GM19452 (cell line): ENCODE data around the gene STAB2.
"Not testable (repeated sequence)": the region's sequence is repeated elsewhere in the genome, so short reads cannot be mapped to it uniquely, and the experiment has no call there.

Source experiments
- ATAC-seq: cut with Tn5 transposase; IDR thresholded peaks from one replicate; pipeline ENCODE4 v1.9.1; 2021; ENCODE audit not compliant: unreplicated experiment

The STAB2 gene

GRCh38 chr12:103642240-103642864 lies 55.3 kb downstream of the STAB2 start:
- ATAC-seq: no peak

- no peak for ATAC-seq
Observed at GRCh38 chr12:103645202-103645601, 58.1 kb downstream of the STAB2 start.

GRCh38 chr12:103647267-103647666 lies 60.2 kb downstream of the STAB2 start:
- ATAC-seq: no peak

- no peak for ATAC-seq
Observed at GRCh38 chr12:103652808-103653207, 65.7 kb downstream of the STAB2 start.

- not testable (repeated sequence) for ATAC-seq
Observed at GRCh38 chr12:103653568-103654173, 66.6 kb downstream of the STAB2 start.

GRCh38 chr12:103654816-103655215 lies 67.7 kb downstream of the STAB2 start:
- no peak for ATAC-seq

- no peak for ATAC-seq
Observed at GRCh38 chr12:103656291-103656690, 69.2 kb downstream of the STAB2 start.

- no peak for ATAC-seq
Observed at GRCh38 chr12:103657331-103657730, 70.3 kb downstream of the STAB2 start.

GRCh38 chr12:103664626-103665025 lies 77.6 kb downstream of the STAB2 start:
- no peak for ATAC-seq

GRCh38 chr12:103665971-103666370 lies 78.9 kb downstream of the STAB2 start:
- no peak for ATAC-seq

- ATAC-seq: no peak
Observed at GRCh38 chr12:103667125-103667524, 80.1 kb downstream of the STAB2 start.

- no peak for ATAC-seq
Observed at GRCh38 chr12:103668520-103668919, 81.4 kb downstream of the STAB2 start.

GRCh38 chr12:103671367-103671766 lies 84.3 kb downstream of the STAB2 start:
- no peak for ATAC-seq

- ATAC-seq: no peak
Observed at GRCh38 chr12:103672401-103673119, 85.5 kb downstream of the STAB2 start.

- ATAC-seq: no peak
Observed at GRCh38 chr12:103673487-103673886, 86.4 kb downstream of the STAB2 start.

GRCh38 chr12:103673891-103674375 lies 86.9 kb downstream of the STAB2 start:
- ATAC-seq: no peak

- ATAC-seq: no peak
Observed at GRCh38 chr12:103676893-103677292, 89.8 kb downstream of the STAB2 start.

- no peak for ATAC-seq
Observed at GRCh38 chr12:103677341-103677740, 90.3 kb downstream of the STAB2 start.

- no peak for ATAC-seq
Observed at GRCh38 chr12:103677905-103678304, 90.8 kb downstream of the STAB2 start.

GRCh38 chr12:103679421-103680170 lies 92.5 kb downstream of the STAB2 start:
- ATAC-seq: no peak

GRCh38 chr12:103680591-103681141 lies 93.6 kb downstream of the STAB2 start:
- ATAC-seq: no peak
